ENCODE measurements around the gene ANXA11. TPM values are rescaled to one million over a fixed set of nuclear protein-coding genes. Genes with fewer than 3 reads are reported as not detected.

ANXA11 gene
- polyA plus RNA-seq, 1 donor from 2014 or later = not detected

DNA sequence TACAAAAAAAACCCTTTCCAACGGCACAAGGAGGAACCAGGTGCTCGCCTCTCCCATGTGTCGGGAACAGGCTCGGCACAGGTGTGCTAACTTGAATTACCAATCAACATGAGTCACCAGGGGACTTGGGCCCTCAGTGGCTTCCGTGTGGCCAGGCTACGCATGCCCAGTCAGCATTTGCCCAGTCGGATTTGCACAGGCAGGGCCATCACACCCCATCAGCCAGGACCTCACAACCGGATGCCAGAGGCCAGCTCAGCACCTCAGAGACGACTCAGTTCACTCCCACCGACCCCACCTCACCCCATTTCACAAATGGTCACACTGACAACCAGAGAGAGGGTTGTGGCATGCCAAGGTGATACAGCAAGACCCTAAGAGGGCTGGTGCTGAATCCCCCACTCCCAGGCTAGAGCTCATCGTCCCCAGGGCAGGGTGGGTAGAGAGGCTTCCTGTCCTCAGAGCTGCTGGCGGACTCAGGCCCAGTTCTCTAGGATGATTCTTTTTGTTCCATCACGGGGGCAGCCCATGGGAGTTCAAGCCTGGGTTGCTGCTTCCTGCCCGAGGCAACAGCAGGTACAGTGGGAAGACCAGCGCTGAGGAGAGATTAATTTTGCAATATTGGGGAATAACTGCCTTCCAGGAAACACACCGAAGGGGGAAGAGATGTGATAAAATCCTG lies 13.6 kb downstream of the ANXA11 start:
- Histone ChIP-seq H3K9me3 (ENCODE audit: low read length) (no peaks in the 10 kb centered on the region), H3K36me3 (ENCODE audit: insufficient read depth, low read length) (no peaks in the 10 kb centered on the region), H2AFZ (ENCODE audit: low read depth, low read length) (no peak overlapping the region), H3K4me3 (ENCODE audit: low read length) (no peak overlapping the region), H3K9ac (ENCODE audit: low read length) (no peak overlapping the region), H3K27ac (ENCODE audit: low read length) (no peak overlapping the region), H3K9me2 (ENCODE audit: insufficient read depth, low read length) (no peaks in the 10 kb centered on the region), H4K20me1 (ENCODE audit: insufficient read depth) (no peaks in the 10 kb centered on the region), H3K79me2 (replicated peaks; ENCODE audit: insufficient read depth, low read length) (no peaks in the 10 kb centered on the region), H3K27me3 (ENCODE audit: insufficient read depth, low read depth, low read length) (no peaks in the 10 kb centered on the region), H3K4me2 (ENCODE audit: low read length) (no peak overlapping the region), H3F3A (ENCODE audit: insufficient read depth, low read length, poor library complexity, severe bottlenecking) (no peaks in the 10 kb centered on the region)
- TF ChIP-seq MXI1 (conservative IDR thresholded peaks at IDR 0.05; ENCODE audit: poor library complexity, severe bottlenecking) (no peak), EZH2 (IDR thresholded peaks at IDR 0.05; ENCODE audit: borderline replicate concordance, insufficient read depth, low read length, poor library complexity, severe bottlenecking) (no peak), TAF1 (IDR thresholded peaks at IDR 0.05; ENCODE audit: low read depth) (no peak), RAD21 (conservative IDR thresholded peaks at IDR 0.05) (no peak), EP300 (conservative IDR thresholded peaks at IDR 0.05; ENCODE audit: poor library complexity, severe bottlenecking) (no peak), SMC3 (conservative IDR thresholded peaks at IDR 0.05; ENCODE audit: poor library complexity) (no peak)
- TF ChIP-seq, protein P1, sequence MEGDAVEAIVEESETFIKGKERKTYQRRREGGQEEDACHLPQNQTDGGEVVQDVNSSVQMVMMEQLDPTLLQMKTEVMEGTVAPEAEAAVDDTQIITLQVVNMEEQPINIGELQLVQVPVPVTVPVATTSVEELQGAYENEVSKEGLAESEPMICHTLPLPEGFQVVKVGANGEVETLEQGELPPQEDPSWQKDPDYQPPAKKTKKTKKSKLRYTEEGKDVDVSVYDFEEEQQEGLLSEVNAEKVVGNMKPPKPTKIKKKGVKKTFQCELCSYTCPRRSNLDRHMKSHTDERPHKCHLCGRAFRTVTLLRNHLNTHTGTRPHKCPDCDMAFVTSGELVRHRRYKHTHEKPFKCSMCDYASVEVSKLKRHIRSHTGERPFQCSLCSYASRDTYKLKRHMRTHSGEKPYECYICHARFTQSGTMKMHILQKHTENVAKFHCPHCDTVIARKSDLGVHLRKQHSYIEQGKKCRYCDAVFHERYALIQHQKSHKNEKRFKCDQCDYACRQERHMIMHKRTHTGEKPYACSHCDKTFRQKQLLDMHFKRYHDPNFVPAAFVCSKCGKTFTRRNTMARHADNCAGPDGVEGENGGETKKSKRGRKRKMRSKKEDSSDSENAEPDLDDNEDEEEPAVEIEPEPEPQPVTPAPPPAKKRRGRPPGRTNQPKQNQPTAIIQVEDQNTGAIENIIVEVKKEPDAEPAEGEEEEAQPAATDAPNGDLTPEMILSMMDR (IDR thresholded peaks at IDR 0.05; ENCODE audit: poor library complexity, severe bottlenecking) = no peak
- TF ChIP-seq, protein P2, sequence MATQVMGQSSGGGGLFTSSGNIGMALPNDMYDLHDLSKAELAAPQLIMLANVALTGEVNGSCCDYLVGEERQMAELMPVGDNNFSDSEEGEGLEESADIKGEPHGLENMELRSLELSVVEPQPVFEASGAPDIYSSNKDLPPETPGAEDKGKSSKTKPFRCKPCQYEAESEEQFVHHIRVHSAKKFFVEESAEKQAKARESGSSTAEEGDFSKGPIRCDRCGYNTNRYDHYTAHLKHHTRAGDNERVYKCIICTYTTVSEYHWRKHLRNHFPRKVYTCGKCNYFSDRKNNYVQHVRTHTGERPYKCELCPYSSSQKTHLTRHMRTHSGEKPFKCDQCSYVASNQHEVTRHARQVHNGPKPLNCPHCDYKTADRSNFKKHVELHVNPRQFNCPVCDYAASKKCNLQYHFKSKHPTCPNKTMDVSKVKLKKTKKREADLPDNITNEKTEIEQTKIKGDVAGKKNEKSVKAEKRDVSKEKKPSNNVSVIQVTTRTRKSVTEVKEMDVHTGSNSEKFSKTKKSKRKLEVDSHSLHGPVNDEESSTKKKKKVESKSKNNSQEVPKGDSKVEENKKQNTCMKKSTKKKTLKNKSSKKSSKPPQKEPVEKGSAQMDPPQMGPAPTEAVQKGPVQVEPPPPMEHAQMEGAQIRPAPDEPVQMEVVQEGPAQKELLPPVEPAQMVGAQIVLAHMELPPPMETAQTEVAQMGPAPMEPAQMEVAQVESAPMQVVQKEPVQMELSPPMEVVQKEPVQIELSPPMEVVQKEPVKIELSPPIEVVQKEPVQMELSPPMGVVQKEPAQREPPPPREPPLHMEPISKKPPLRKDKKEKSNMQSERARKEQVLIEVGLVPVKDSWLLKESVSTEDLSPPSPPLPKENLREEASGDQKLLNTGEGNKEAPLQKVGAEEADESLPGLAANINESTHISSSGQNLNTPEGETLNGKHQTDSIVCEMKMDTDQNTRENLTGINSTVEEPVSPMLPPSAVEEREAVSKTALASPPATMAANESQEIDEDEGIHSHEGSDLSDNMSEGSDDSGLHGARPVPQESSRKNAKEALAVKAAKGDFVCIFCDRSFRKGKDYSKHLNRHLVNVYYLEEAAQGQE (IDR thresholded peaks at IDR 0.05; ENCODE audit: borderline replicate concordance) = no peak

DNA sequence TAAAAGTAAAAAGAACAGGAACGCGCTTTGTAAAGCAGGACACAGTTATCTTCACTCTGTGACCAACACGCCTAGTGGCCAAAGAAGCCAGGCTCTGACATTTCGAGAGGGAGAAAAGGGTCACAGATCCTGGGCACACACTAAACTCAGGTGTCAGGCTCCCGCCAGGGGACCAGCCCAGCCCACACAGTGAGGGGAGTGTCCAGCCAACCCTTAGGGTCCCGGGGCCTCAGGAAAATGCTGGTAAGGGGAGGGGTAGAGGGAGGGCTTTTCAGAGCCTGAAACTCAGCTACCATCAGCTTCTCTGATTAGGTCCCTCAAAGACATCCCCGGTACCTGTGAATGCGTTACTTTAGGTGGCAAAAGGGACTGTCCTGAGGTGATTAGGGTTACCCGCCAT lies 16.6 kb downstream of the ANXA11 start:
- H3K4me3 ChIP-seq (ENCODE audit: low read length) = no peak overlapping the region
- no peaks in the 10 kb centered on the region for H3F3A ChIP-seq (ENCODE audit: insufficient read depth, low read length, poor library complexity, severe bottlenecking)
- H3K36me3 ChIP-seq (ENCODE audit: insufficient read depth, low read length) = no peaks in the 10 kb centered on the region
- no peaks in the 10 kb centered on the region for H3K27me3 ChIP-seq (ENCODE audit: insufficient read depth, low read depth, low read length)
- no peaks in the 10 kb centered on the region for H4K20me1 ChIP-seq (ENCODE audit: insufficient read depth)
- no peak for TF ChIP-seq POLR2AphosphoS5 (IDR thresholded peaks at IDR 0.05)
- TF ChIP-seq, protein P2 (IDR thresholded peaks at IDR 0.05; ENCODE audit: borderline replicate concordance) = no peak
- no peak for TF ChIP-seq TAF1 (IDR thresholded peaks at IDR 0.05; ENCODE audit: low read depth)
- TF ChIP-seq EP300 (conservative IDR thresholded peaks at IDR 0.05; ENCODE audit: poor library complexity, severe bottlenecking) = no peak
- TF ChIP-seq SMC3 (conservative IDR thresholded peaks at IDR 0.05; ENCODE audit: poor library complexity) = no peak
- no peak for TF ChIP-seq MXI1 (conservative IDR thresholded peaks at IDR 0.05; ENCODE audit: poor library complexity, severe bottlenecking)
- TF ChIP-seq EZH2 (IDR thresholded peaks at IDR 0.05; ENCODE audit: borderline replicate concordance, insufficient read depth, low read length, poor library complexity, severe bottlenecking) = no peak
- TF ChIP-seq, protein P1 (IDR thresholded peaks at IDR 0.05; ENCODE audit: poor library complexity, severe bottlenecking) = no peak
- no peak for TF ChIP-seq RAD21 (conservative IDR thresholded peaks at IDR 0.05)
- H3K27ac ChIP-seq (ENCODE audit: low read length) = no peak overlapping the region
- no peak overlapping the region for H3K4me2 ChIP-seq (ENCODE audit: low read length)
- H3K9me3 ChIP-seq (ENCODE audit: low read length) = no peaks in the 10 kb centered on the region
- no peak overlapping the region for H2AFZ ChIP-seq (ENCODE audit: low read depth, low read length)
- no peaks in the 10 kb centered on the region for H3K79me2 ChIP-seq (replicated peaks; ENCODE audit: insufficient read depth, low read length)
- H3K9ac ChIP-seq (ENCODE audit: low read length) = no peak overlapping the region
- no peaks in the 10 kb centered on the region for H3K9me2 ChIP-seq (ENCODE audit: insufficient read depth, low read length)
